Measurements from ENCODE around the gene PPP2R3A. TPM values are rescaled to one million over a fixed set of nuclear protein-coding genes. Genes with fewer than 3 reads are reported as not detected.

The PPP2R3A gene
- total and polyA plus RNA-seq, 9 of the 15 experiments (the other 6 are each of a cell fraction or from before 2014, with no cell fraction given), result 0.10 to 0.50 (median 0.24) TPM

DNA sequence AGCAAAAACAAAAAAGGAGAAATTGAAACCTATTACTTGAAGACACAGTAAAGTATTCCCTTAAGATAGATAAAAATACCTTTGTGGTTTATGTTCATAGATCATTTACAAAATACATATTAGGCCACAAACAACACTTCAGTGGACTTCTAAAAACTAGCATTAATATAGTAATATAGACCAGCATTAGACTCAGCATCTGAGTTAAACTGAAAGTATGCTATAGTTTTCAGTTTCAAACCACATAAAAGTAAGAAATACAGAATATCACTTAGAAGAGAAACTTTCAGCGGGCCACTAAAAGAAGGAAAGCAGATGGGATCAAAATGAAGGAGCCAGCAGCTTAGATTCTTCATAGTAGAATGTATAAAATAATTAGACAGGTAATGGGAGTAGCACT lies 144.0 kb downstream of the PPP2R3A start:
- 0% methylated on average over 1 of the region's 1 CpG for WGBS (ENCODE audit: insufficient coverage, low coverage, missing lambda C conversion rate)
- BruUV-seq (replicated peaks), result no TSS peak
- no peak for FAIRE-seq
- no peaks in the 10 kb centered on the region for H3K4me1 ChIP-seq (replicated peaks in 1 of 2; ENCODE audit: control insufficient read depth in 2 of 2, insufficient read depth in 2 of 2, low read length in 2 of 2)
- CTCF ChIA-PET (ENCODE audit: low intra/inter-chr PET ratio), result no interaction called here
- H4K20me1 ChIP-seq (replicated peaks; ENCODE audit: control insufficient read depth, insufficient read depth, low read length), result no peaks in the 10 kb centered on the region
- H3K4me3 ChIP-seq, result no peak overlapping the region
- no peak overlapping the region for H2AFZ ChIP-seq (ENCODE audit: low read depth, low read length)
- no peak for TF ChIP-seq RNF2 (IDR thresholded peaks at IDR 0.05)
- TF ChIP-seq SAP30 (IDR thresholded peaks at IDR 0.05; ENCODE audit: borderline replicate concordance, insufficient read depth, low read depth, low read length, poor library complexity, severe bottlenecking), result no peak
- no peak for TF ChIP-seq ZNF551 (CRISPR knock-in tag; IDR thresholded peaks at IDR 0.05)
- TF ChIP-seq HMGXB4 (CRISPR knock-in tag; IDR thresholded peaks at IDR 0.05), result no peak
- TF ChIP-seq HLTF (IDR thresholded peaks at IDR 0.05), result no peak
- TF ChIP-seq RBM17 (IDR thresholded peaks at IDR 0.05; ENCODE audit: borderline replicate concordance, low read depth, low read length), result no peak
- TF ChIP-seq SIN3B (IDR thresholded peaks at IDR 0.05; ENCODE audit: low read depth), result no peak
- no peak for TF ChIP-seq NFXL1 (CRISPR knock-in tag; IDR thresholded peaks at IDR 0.05)
- TF ChIP-seq SMARCA4 (IDR thresholded peaks at IDR 0.05), result no peak
- TF ChIP-seq E4F1 (CRISPR knock-in tag; IDR thresholded peaks at IDR 0.05; ENCODE audit: borderline replicate concordance), result no peak
- no peak for TF ChIP-seq ATF7 (IDR thresholded peaks at IDR 0.05)
- no peak for TF ChIP-seq CBX1 (IDR thresholded peaks at IDR 0.05; ENCODE audit: low read depth)
- no peak for TF ChIP-seq RBM25 (IDR thresholded peaks at IDR 0.05; ENCODE audit: low read depth, low read length, severe bottlenecking)
- no peak for TF ChIP-seq BRF1 (IDR thresholded peaks at IDR 0.05; ENCODE audit: borderline replicate concordance, extremely low read depth, insufficient read length)
- no peak for TF ChIP-seq PYGO2 (tag; IDR thresholded peaks at IDR 0.05)
- TF ChIP-seq, protein P1, sequence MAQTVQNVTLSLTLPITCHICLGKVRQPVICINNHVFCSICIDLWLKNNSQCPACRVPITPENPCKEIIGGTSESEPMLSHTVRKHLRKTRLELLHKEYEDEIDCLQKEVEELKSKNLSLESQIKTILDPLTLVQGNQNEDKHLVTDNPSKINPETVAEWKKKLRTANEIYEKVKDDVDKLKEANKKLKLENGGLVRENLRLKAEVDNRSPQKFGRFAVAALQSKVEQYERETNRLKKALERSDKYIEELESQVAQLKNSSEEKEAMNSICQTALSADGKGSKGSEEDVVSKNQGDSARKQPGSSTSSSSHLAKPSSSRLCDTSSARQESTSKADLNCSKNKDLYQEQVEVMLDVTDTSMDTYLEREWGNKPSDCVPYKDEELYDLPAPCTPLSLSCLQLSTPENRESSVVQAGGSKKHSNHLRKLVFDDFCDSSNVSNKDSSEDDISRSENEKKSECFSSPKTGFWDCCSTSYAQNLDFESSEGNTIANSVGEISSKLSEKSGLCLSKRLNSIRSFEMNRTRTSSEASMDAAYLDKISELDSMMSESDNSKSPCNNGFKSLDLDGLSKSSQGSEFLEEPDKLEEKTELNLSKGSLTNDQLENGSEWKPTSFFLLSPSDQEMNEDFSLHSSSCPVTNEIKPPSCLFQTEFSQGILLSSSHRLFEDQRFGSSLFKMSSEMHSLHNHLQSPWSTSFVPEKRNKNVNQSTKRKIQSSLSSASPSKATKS (CRISPR knock-in tag; IDR thresholded peaks at IDR 0.05), result no peak
- no peak for TF ChIP-seq RAD51 (IDR thresholded peaks at IDR 0.05; ENCODE audit: borderline replicate concordance, low read depth)
- no peak for ATAC-seq
- H3K9me3 ChIP-seq (replicated peaks; ENCODE audit: control insufficient read depth, insufficient read depth, low read depth, low read length), result no peaks in the 10 kb centered on the region
- H3K27ac ChIP-seq (ENCODE audit: extremely low read depth, low read depth, low read length), result no peak overlapping the region
- POLR2A ChIA-PET, result no interaction called here
- in situ Hi-C loops (cut with MboI), result no loop called here
- no peaks in the 10 kb centered on the region for H3K36me3 ChIP-seq (ENCODE audit: control insufficient read depth, insufficient read depth, low read length)
- no peaks in the 10 kb centered on the region for H3K9me1 ChIP-seq (ENCODE audit: control insufficient read depth, insufficient read depth, low read length)
- H3K27me3 ChIP-seq (ENCODE audit: control insufficient read depth in 2 of 2, insufficient read depth in 2 of 2, low read length in 2 of 2), result no peaks in the 10 kb centered on the region
- no peak overlapping the region for H3K4me2 ChIP-seq (ENCODE audit: insufficient read depth, low read length)
- no peak overlapping the region for H3K9ac ChIP-seq (ENCODE audit: insufficient read depth in 1 of 2, low read depth in 2 of 2, low read length in 2 of 2)
- no peak for DNase-seq (ENCODE audit: extremely low read depth in 1 of 4, low spot score in 3 of 4)
- H3K79me2 ChIP-seq (ENCODE audit: control insufficient read depth, insufficient read depth, low read length), result no peaks in the 10 kb centered on the region
- intact Hi-C loops (cut with micrococcal nuclease), result no loop called here

All from K562 (cell line).